Activated CD8-positive, alpha-beta T cell treated with anti-CD3 and anti-CD28 coated beads for 36 hours (primary cell): ENCODE results near the gene UTP14A. TPM values are rescaled to one million over a fixed set of nuclear protein-coding genes. Genes with fewer than 3 reads are reported as not detected.

ENCODE experiments used
- ATAC-seq: fragments of 200-7000 bp; cut with Tn5 transposase; one replicate; pipeline ENCODE4 v1.10.0; 2021; ENCODE audit warnings: mild to moderate bottlenecking, moderate library complexity
- CTCF ChIA-PET: fragments of 350-600 bp; sonication (Branson Sonifier 250); formaldehyde crosslinking; loops from one replicate; lab custom pipeline; 2021; ENCODE audit warnings: antibody characterized with exemption; lab: Charles Lee
- POLR2A ChIA-PET: fragments of 350-600 bp; sonication (Branson Sonifier 250); formaldehyde crosslinking; loops from one replicate; lab custom pipeline; 2021; ENCODE audit warnings: antibody characterized with exemption; lab: Charles Lee
- DNase-seq: peaks from one replicate; pipeline ENCODE4 v3.0.0-alpha.2; 2020
- H3K27ac Mint-ChIP-seq: one replicate; pipeline ENCODE4 v1.8.0; 2021; ENCODE audit warnings: mild to moderate bottlenecking, mixed read lengths
- H3K27me3 Mint-ChIP-seq: one replicate; pipeline ENCODE4 v1.8.0; 2021; ENCODE audit warnings: mixed read lengths
- H3K36me3 Mint-ChIP-seq: one replicate; pipeline ENCODE4 v1.8.0; 2021; ENCODE audit warnings: low read depth, mixed read lengths
- H3K4me1 Mint-ChIP-seq: one replicate; pipeline ENCODE4 v1.8.0; 2021; ENCODE audit warnings: low read depth, mixed read lengths
- H3K4me3 Mint-ChIP-seq: one replicate; pipeline ENCODE4 v1.8.0; 2021; ENCODE audit warnings: mild to moderate bottlenecking, moderate library complexity, mixed read lengths
- H3K9me3 Mint-ChIP-seq: one replicate; pipeline ENCODE4 v1.8.0; 2021; ENCODE audit warnings: mixed read lengths
- CTCF ChIP-seq: fragments of 200-600 bp; IDR thresholded peaks from one replicate; pipeline ENCODE4 v1.8.0; 2022; ENCODE audit warnings: antibody characterized with exemption, mild to moderate bottlenecking
- intact Hi-C: fragments of 100-400 bp; cut with micrococcal nuclease; formaldehyde crosslinking; loops from one replicate; pipeline ENCODE4 v1.10.0; 2022
- total RNA-seq, 2 experiments: library from RNA; stranded (reverse); gene quantifications; one replicate each; pipeline ENCODE4 v1.2.3, GENCODE V29; 2021

The UTP14A gene
- total RNA-seq, 2 experiments from 2014 or later: 33.1 to 34.0 TPM

DNA sequence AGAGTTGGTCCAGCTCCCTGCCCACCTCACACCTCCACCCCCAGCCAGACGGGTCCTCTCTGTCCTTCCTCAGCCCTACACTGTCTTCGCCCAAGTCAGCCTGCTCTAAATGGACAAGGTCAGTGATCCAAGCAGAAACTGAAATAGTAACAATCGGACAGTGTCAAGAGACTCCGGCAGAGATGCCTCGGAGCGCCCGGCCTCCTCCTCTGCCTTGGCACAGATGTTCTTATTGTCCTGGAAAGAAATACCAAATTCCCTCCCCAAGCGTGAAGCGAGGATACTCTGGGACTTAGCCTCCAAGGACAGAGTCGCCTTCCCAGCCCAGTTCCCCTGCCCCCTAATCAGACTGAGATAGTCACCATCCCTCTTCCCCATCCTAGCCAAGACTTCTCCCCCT lies 28.5 kb downstream of the UTP14A start:
- H3K27ac Mint-ChIP-seq: no peak overlapping the region
- H3K27me3 Mint-ChIP-seq: peaks cover 3% of the 10 kb centered on the region
- CTCF ChIA-PET: interaction anchor here (1.6 to 1.7 kb wide), 2 partner anchors 9 to 126 kb away, joined by 4 to 6 read pairs; no protein-coding TSS in a partner anchor
- peaks cover 11% of the 10 kb centered on the region for H3K4me1 Mint-ChIP-seq
- POLR2A ChIA-PET: interaction anchor here (1.1 to 1.8 kb wide), 2 partner anchors 9 to 18 kb away, joined by 3 to 7 read pairs; no protein-coding TSS in a partner anchor
- intact Hi-C loops: loop anchor here (10.0 kb wide), 1 partner anchor 50 kb away; the partner anchor contains the start of gene BCORL1
- ATAC-seq: no peak
- H3K4me3 Mint-ChIP-seq: no peak overlapping the region
- no peaks in the 10 kb centered on the region for H3K9me3 Mint-ChIP-seq
- H3K36me3 Mint-ChIP-seq: no peaks in the 10 kb centered on the region
- no peak for TF ChIP-seq CTCF
- no peak for DNase-seq

GRCh38 chrX:129934952-129935351 lies 29.0 kb downstream of the UTP14A start:
- H3K27ac Mint-ChIP-seq: no peak overlapping the region
- DNase-seq: no peak
- intact Hi-C loops: loop anchor here (10.0 kb wide), 1 partner anchor 50 kb away; the partner anchor contains the start of gene BCORL1
- no peak overlapping the region for H3K4me3 Mint-ChIP-seq
- POLR2A ChIA-PET: interaction anchor here (1.8 kb wide), 1 partner anchor 18 kb away, joined by 7 read pairs; no protein-coding TSS in a partner anchor
- H3K27me3 Mint-ChIP-seq: peaks cover 3% of the 10 kb centered on the region
- CTCF ChIA-PET: interaction anchor here (1.7 kb wide), 1 partner anchor 125 kb away, joined by 6 read pairs; no protein-coding TSS in a partner anchor
- ATAC-seq: no peak
- no peaks in the 10 kb centered on the region for H3K36me3 Mint-ChIP-seq
- no peaks in the 10 kb centered on the region for H3K9me3 Mint-ChIP-seq
- no peak for TF ChIP-seq CTCF
- peaks cover 11% of the 10 kb centered on the region for H3K4me1 Mint-ChIP-seq

DNA sequence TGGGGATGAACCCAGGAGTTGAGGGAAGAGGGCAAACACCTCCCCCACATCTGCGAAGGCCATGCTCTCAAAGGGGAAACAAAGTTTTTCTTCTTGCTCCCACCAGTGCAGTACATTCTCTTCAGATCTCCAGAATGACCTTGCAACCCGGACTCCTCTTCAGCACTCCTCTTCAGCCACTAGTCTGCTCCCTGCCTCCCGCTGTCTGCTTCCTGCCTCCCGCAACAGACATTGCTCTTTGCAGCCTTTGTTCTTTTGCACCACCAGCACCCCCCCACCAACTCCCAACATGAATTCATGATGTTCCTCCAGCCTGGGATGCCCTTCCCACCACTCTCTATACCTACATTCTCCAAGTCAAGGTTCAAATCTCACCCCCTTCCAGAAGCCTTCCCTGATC lies 32.1 kb downstream of the UTP14A start:
- CTCF ChIA-PET: interaction anchor here (3.4 kb wide), 1 partner anchor 13 kb away, joined by 11 read pairs; no protein-coding TSS in a partner anchor
- no peaks in the 10 kb centered on the region for H3K9me3 Mint-ChIP-seq
- H3K4me3 Mint-ChIP-seq: no peak overlapping the region
- TF ChIP-seq CTCF: no peak
- ATAC-seq (no peak), DNase-seq (no peak)
- POLR2A ChIA-PET: no interaction called here
- intact Hi-C loops: loop anchor here (10.0 kb wide), 1 partner anchor 47 kb away; the partner anchor contains the start of gene BCORL1
- peaks cover 6% of the 10 kb centered on the region for H3K4me1 Mint-ChIP-seq
- no peaks in the 10 kb centered on the region for H3K36me3 Mint-ChIP-seq
- H3K27me3 Mint-ChIP-seq: peaks cover 3% of the 10 kb centered on the region
- no peak overlapping the region for H3K27ac Mint-ChIP-seq

GRCh38 chrX:129939986-129940385 lies 34.0 kb downstream of the UTP14A start:
- ATAC-seq (no peak), DNase-seq (no peak)
- Mint-ChIP-seq H3K4me3 (no peak overlapping the region), H3K36me3 (no peaks in the 10 kb centered on the region), H3K9me3 (no peaks in the 10 kb centered on the region), H3K27me3 (no peaks in the 10 kb centered on the region), H3K4me1 (peaks cover 6% of the 10 kb centered on the region), H3K27ac (no peak overlapping the region)
- TF ChIP-seq CTCF: no peak
- CTCF ChIA-PET: interaction anchor here (0.6 to 3.4 kb wide), 3 partner anchors 14 to 333 kb away, joined by 3 to 11 read pairs (median 3); no protein-coding TSS in a partner anchor
- POLR2A ChIA-PET: no interaction called here
- intact Hi-C loops: loop anchor here (10.0 kb wide), 1 partner anchor 45 kb away; the partner anchor contains the start of gene BCORL1

DNA sequence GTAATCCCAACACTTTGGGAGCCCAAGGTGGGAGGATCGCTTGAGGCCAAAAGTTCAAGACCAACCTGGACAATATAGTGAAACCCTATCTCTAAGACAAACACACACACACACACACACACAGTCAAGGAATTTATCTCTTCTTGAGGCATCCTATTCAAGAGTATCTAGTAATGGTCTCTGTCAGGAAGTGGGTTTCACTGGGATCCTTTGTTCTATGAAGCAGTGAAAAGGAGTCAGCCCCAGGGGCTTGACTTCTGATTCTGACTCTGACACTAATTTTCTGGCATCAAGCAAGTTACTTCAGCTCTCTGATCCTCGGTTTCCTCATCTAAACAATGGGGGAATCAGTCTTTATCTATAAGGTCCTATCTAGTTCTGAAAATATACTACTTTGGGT lies 34.8 kb downstream of the UTP14A start:
- Mint-ChIP-seq H3K4me1 (peaks cover 6% of the 10 kb centered on the region), H3K27ac (no peak overlapping the region), H3K4me3 (no peak overlapping the region), H3K36me3 (no peaks in the 10 kb centered on the region), H3K9me3 (no peaks in the 10 kb centered on the region), H3K27me3 (no peaks in the 10 kb centered on the region)
- POLR2A ChIA-PET: no interaction called here
- no peak for TF ChIP-seq CTCF
- intact Hi-C loops: no loop called here
- ATAC-seq (no peak), DNase-seq (no peak)
- CTCF ChIA-PET: interaction anchor here (3.4 kb wide), 1 partner anchor 15 kb away, joined by 11 read pairs; no protein-coding TSS in a partner anchor
